IgD-negative memory B cell (primary cell): Measurements from ENCODE around the gene NFIA. TPM values are rescaled to one million over a fixed set of nuclear protein-coding genes. Genes with fewer than 3 reads are reported as not detected.

Experiments used
- H3K27ac Mint-ChIP-seq, 3 donors: one replicate each; pipeline ENCODE4 v1.8.0; 2020 to 2022; ENCODE audit warnings: mild to moderate bottlenecking in 3 of 3, mixed read lengths in 3 of 3, moderate library complexity in 1 of 3
- H3K27me3 Mint-ChIP-seq: one replicate; pipeline ENCODE4 v1.8.0; 2021; ENCODE audit warnings: mixed read lengths
- H3K36me3 Mint-ChIP-seq: one replicate; pipeline ENCODE4 v1.8.0; 2020; ENCODE audit warnings: mild to moderate bottlenecking, mixed read lengths
- H3K4me1 Mint-ChIP-seq, 3 donors: one replicate each; pipeline ENCODE4 v1.8.0; 2020 to 2022; ENCODE audit warnings: mixed read lengths in 3 of 3, mild to moderate bottlenecking in 1 of 3
- H3K4me3 Mint-ChIP-seq, 4 donors: one replicate each; pipeline ENCODE4 v1.8.0; 2020 to 2022; ENCODE audit warnings: mild to moderate bottlenecking in 4 of 4, mixed read lengths in 4 of 4, moderate library complexity in 3 of 4
- H3K9me3 Mint-ChIP-seq, 3 donors: one replicate each; pipeline ENCODE4 v1.8.0; 2020 to 2021; ENCODE audit warnings: mixed read lengths in 3 of 3, mild to moderate bottlenecking in 1 of 3
- polyA plus RNA-seq: library from polyadenylated mRNA; unstranded; fragments of 300-500 nt; fragmentation: Illumina TruSeq; gene quantifications from one replicate; pipeline ENCODE4 v1.2.3, GENCODE V29; 2021

Gene NFIA
- polyA plus RNA-seq, 1 donor from 2014 or later: 0.93 TPM

- Mint-ChIP-seq H3K9me3 (peaks cover 0 to 5% (median 4%) of the 10 kb centered on the region in 3 donors), H3K36me3 (no peaks in the 10 kb centered on the region), H3K4me3 (peak overlapping the region in 1 of 4 donors; percentile 87), H3K4me1 (peaks cover 7 to 17% (median 12%) of the 10 kb centered on the region in 3 donors), H3K27ac (no peak overlapping the region), H3K27me3 (peaks cover 23% of the 10 kb centered on the region)
These were observed 3.0 kb downstream of the NFIA start for GRCh38 chr1:61085206-61085982.

DNA sequence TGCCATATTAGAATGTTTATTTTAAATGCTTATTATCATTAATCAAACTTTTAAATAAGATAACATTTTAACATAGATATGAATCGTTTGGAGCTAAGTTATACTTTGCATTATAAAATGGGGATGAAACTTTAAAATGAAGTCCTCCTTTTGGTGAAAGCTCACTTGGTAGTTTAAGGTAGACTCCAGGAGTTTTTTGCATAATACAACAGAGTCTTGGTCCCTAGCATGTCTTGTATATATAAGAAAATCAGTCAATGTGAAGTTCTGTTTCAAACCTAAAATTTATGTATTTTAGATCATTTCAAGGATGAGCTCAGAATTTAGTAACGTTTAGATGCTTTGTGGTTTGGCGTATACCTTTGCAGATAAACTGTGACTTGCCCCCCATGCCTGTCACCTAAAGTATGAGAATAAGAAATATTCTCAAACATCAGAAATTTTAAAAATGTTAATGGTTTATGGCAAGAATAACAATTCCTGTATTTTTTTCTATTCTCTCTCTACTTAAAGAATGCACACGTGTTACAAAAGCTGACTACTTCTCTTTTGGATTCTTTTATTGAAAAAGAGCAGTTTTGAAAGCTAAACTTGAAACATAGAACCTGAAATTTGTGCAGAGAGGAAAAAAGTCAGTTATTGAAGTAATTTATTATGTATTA is 3.8 kb downstream of the NFIA start:
- Mint-ChIP-seq H3K27ac (no peak overlapping the region), H3K36me3 (no peaks in the 10 kb centered on the region), H3K4me1 (peaks cover 4 to 12% (median 10%) of the 10 kb centered on the region in 3 donors), H3K27me3 (peaks cover 18% of the 10 kb centered on the region), H3K4me3 (no peak overlapping the region), H3K9me3 (peaks cover 0 to 4% (median 3%) of the 10 kb centered on the region in 3 donors)

DNA sequence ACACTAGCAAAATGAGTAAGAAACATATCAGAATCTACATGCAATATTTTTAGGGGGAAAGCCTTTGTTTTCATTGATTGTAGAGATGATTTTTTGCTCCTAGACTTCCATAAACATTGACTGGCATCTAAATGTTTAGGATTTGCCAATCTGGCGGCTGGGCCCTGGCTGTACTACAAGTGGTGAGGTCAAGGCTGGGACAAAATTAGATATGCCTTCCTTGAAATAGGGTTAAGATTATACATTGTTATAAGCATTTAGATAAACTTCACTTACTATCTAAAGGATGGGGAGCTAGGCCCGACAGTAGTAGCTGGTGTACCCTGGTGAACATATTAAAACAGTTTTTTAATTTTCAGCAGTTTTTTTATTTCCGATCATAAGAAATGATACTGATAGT is 5.2 kb downstream of the NFIA start:
- Mint-ChIP-seq H3K4me1 (peaks cover 0 to 9% (median 4%) of the 10 kb centered on the region in 3 donors), H3K36me3 (no peaks in the 10 kb centered on the region), H3K27ac (no peak overlapping the region), H3K4me3 (no peak overlapping the region), H3K27me3 (peaks cover 11% of the 10 kb centered on the region), H3K9me3 (peaks cover 0 to 4% (median under 1%) of the 10 kb centered on the region in 3 donors)

DNA sequence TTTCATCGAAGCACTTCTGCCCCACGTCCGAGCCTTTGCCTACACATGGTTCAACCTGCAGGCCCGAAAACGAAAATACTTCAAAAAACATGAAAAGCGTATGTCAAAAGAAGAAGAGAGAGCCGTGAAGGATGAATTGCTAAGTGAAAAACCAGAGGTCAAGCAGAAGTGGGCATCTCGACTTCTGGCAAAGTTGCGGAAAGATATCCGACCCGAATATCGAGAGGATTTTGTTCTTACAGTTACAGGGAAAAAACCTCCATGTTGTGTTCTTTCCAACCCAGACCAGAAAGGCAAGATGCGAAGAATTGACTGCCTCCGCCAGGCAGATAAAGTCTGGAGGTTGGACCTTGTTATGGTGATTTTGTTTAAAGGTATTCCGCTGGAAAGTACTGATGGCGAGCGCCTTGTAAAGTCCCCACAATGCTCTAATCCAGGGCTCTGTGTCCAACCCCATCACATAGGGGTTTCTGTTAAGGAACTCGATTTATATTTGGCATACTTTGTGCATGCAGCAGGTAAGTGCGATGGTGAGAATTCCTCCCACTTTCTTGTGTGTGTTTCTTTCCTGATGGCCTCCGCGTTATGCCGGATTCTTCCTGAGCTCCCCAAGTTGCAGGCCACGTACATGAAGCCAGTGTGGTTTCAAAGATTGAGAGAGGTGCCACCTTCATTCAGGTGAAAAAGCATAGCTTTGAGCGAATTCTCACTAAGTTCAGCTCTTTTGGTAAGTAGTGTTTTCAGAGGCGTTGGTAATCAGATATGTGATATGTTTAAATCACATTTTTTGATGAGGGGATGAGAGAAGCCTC is 6.0 kb downstream of the NFIA start:
- Mint-ChIP-seq H3K9me3 (peaks cover 0 to 4% (median 0%) of the 10 kb centered on the region in 3 donors), H3K4me3 (no peak overlapping the region), H3K27ac (peak overlapping the region in 2 of 3 donors; percentile 29 to 36), H3K27me3 (peaks cover 10% of the 10 kb centered on the region), H3K36me3 (no peaks in the 10 kb centered on the region), H3K4me1 (peaks cover 2 to 9% (median 4%) of the 10 kb centered on the region in 3 donors)

DNA sequence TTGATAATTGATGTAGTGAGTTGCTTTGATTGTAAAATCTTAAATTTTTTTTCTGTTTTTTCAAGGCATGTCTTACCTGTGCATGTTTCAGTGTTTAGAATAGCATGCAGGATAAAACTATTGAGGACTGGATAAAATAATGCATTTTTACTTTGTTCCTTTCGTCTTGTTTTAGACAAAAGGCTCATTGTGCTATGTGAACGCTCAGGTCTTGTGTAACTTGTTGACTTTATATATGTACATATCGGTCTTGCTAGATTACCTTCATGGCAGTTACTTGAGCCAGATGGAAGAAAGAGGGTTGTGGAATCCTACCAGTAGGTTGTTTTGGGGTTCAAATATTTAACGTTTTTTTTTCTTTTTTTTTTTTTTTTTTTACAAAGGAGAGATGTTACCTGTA is 7.0 kb downstream of the NFIA start:
- H3K9me3 Mint-ChIP-seq: peaks cover 0 to 4% (median 0%) of the 10 kb centered on the region in 3 donors
- no peak overlapping the region for H3K27ac Mint-ChIP-seq
- H3K27me3 Mint-ChIP-seq: peaks cover 5% of the 10 kb centered on the region
- no peaks in the 10 kb centered on the region for H3K36me3 Mint-ChIP-seq
- H3K4me3 Mint-ChIP-seq: no peak overlapping the region
- H3K4me1 Mint-ChIP-seq: peaks cover 0 to 2% (median 1%) of the 10 kb centered on the region in 3 donors

DNA sequence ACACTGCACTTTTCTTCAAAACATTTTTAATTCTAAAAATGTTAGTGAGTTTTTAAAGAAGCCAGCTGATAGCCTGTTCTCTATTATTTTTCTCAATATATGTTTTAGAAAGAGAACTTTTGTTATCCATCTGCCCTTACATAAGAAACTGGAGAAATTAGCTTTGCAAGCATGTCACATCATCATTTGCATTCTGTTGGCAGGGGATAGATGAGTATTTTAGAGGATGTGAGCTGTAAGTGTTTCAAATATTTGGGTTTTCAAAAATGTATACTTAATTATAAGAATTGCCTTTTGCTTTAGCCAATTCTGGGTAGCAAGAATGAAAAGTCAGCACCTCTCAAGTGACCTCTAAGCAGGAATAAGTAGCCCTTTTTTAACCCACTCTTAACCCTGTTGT is 7.4 kb downstream of the NFIA start:
- Mint-ChIP-seq H3K27me3 (peaks cover 5% of the 10 kb centered on the region), H3K36me3 (no peaks in the 10 kb centered on the region), H3K4me1 (peaks cover 0 to 2% (median 0%) of the 10 kb centered on the region in 3 donors), H3K27ac (no peak overlapping the region), H3K4me3 (no peak overlapping the region), H3K9me3 (peaks cover 0 to 4% (median 0%) of the 10 kb centered on the region in 3 donors)

DNA sequence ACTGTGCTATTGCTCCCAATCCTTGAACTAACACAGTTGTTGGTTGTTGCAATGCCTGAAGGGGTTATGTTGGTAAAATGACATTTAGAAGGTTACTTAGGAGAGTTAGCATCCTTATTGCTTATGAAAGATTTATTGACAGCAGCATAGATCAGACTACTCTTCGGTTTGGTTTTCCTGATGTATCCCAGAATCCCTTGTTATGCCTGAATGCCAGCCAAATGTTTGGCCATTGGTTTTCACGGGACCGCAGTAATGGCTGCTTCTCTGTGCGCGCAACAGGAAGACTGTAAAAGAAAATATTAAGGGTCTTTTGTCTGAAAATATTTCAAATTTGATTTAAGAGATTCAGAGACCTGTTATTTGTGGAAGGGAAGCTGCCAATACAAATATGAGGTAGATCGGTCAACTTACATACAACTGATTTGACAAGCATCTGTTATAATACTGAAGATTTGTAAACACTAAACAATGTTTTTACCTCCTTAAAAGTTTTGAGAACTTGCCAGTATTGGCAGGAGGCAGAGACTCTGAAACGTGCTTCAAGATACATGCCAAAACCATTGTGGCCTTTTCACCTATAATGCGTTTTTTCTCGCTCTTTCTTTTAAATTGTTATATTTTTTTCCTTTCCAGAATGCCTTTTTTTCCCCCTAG is 8.3 kb downstream of the NFIA start:
- H3K27ac Mint-ChIP-seq: peak overlapping the region in 1 of 3 donors; percentile 19

DNA sequence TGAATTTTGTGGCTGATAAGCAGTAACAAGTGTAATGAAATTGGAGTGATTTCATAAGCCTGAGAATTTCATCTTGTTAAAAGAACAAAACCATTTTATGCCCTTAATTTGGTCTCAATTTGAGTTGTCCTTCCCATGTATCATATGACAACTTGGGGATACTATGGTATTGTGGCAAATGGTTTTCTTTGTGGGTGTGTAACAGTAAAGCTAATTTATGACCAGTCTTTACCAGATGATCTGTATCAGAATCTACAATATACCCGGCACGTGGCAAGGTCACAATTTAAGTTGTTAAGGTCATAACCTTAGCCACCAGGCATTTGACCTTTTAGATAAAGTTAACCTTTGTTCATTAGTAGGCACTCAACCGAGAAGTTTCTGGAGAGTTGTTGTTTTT is 9.1 kb downstream of the NFIA start:
- Mint-ChIP-seq H3K4me1 (peaks cover 0 to 2% (median 0%) of the 10 kb centered on the region in 3 donors), H3K36me3 (no peaks in the 10 kb centered on the region), H3K27me3 (peaks cover 2% of the 10 kb centered on the region), H3K9me3 (peaks cover 0 to 4% (median 0%) of the 10 kb centered on the region in 3 donors), H3K27ac (no peak overlapping the region), H3K4me3 (no peak overlapping the region)

More for the DNA sequence above, 8.3 kb downstream of the NFIA start:
- no peak overlapping the region for H3K4me3 Mint-ChIP-seq
- peaks cover 0 to 2% (median 0%) of the 10 kb centered on the region in 3 donors for H3K4me1 Mint-ChIP-seq
- H3K9me3 Mint-ChIP-seq: peaks cover 0 to 4% (median 0%) of the 10 kb centered on the region in 3 donors
- peaks cover 2% of the 10 kb centered on the region for H3K27me3 Mint-ChIP-seq
- no peaks in the 10 kb centered on the region for H3K36me3 Mint-ChIP-seq

- H3K27me3 Mint-ChIP-seq: peaks cover 2% of the 10 kb centered on the region
- H3K4me3 Mint-ChIP-seq: no peak overlapping the region
- no peak overlapping the region for H3K27ac Mint-ChIP-seq
- no peaks in the 10 kb centered on the region for H3K36me3 Mint-ChIP-seq
- H3K4me1 Mint-ChIP-seq: peaks cover 0 to 2% (median 0%) of the 10 kb centered on the region in 3 donors
- H3K9me3 Mint-ChIP-seq: peaks cover 0 to 4% (median 0%) of the 10 kb centered on the region in 3 donors
These were observed 10.3 kb downstream of the NFIA start for GRCh38 chr1:61092642-61093041.

GRCh38 chr1:61093525-61094137 is 11.3 kb downstream of the NFIA start:
- no peak overlapping the region for H3K27ac Mint-ChIP-seq
- peaks cover 0 to 2% (median 0%) of the 10 kb centered on the region in 3 donors for H3K4me1 Mint-ChIP-seq
- no peaks in the 10 kb centered on the region for H3K36me3 Mint-ChIP-seq
- no peak overlapping the region for H3K4me3 Mint-ChIP-seq
- no peaks in the 10 kb centered on the region for H3K9me3 Mint-ChIP-seq
- peaks cover 2% of the 10 kb centered on the region for H3K27me3 Mint-ChIP-seq

GRCh38 chr1:61094677-61095469 is 12.5 kb downstream of the NFIA start:
- H3K4me3 Mint-ChIP-seq: peak overlapping the region in 1 of 4 donors; percentile 6
- H3K36me3 Mint-ChIP-seq: peaks cover 1% of the 10 kb centered on the region
- peaks cover 0 to 2% (median 0%) of the 10 kb centered on the region in 3 donors for H3K4me1 Mint-ChIP-seq
- no peak overlapping the region for H3K27ac Mint-ChIP-seq
- peaks cover 2% of the 10 kb centered on the region for H3K27me3 Mint-ChIP-seq
- H3K9me3 Mint-ChIP-seq: no peaks in the 10 kb centered on the region

DNA sequence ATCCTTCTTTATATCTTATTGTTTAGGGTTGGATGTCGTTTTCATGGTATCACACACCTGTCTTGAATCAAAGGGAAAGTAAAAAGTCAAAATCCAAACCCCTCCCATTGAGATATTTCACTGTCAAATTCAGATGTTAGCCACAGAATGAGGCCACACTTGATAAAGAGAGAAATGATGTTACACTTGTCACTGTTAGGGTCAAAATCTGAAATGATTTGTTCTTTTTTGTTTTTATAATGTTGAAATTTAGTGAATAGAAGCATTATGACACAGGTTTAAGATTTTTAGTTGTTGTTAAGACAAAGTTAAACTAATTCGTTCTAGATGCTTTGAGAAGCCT is 13.1 kb downstream of the NFIA start:
- Mint-ChIP-seq H3K4me1 (peaks cover 0 to 2% (median 0%) of the 10 kb centered on the region in 3 donors), H3K36me3 (peaks cover 1% of the 10 kb centered on the region), H3K27me3 (peaks cover 2% of the 10 kb centered on the region), H3K4me3 (no peak overlapping the region), H3K9me3 (no peaks in the 10 kb centered on the region), H3K27ac (no peak overlapping the region)

DNA sequence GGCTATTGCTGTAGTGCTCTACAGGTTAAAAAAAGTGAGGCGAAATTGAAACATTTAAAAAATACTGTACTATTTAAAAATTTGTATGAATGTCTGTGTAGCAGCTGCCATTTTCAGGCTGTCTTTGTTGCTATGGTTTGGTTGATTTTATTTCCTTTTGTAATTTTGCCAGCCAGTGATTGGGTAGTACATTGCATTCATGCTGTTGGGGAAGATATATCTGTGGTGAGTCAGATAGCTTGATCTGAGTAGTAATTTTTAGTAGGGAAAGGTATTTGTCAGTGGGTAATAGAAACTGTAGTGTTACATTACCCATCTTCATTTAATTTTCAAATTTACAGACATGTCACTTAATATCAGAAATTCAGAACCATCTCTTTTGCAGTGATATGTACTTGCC is 15.0 kb downstream of the NFIA start:
- Mint-ChIP-seq H3K27me3 (peaks cover 2% of the 10 kb centered on the region), H3K9me3 (no peaks in the 10 kb centered on the region), H3K27ac (no peak overlapping the region), H3K4me3 (no peak overlapping the region), H3K4me1 (peaks cover 0 to 2% (median 0%) of the 10 kb centered on the region in 3 donors), H3K36me3 (peaks cover 1% of the 10 kb centered on the region)
